Adrenal gland (tissue), 12 donors: ENCODE data around the gene ACE. TPM values are rescaled to one million over a fixed set of nuclear protein-coding genes. Genes with fewer than 3 reads are reported as not detected.

Experiments used
- DNase-seq, 7 donors: peaks; one replicate each; pipeline ENCODE4 v3.0.0-alpha.2; 2019 to 2020
- H3K27ac ChIP-seq, 5 donors: fragments of 200-600 bp; sonication (generic) in 4 of 5; 1 replicate in 3 of 5; 2 replicates in 2 of 5; pipeline versions ENCODE4 v1.5.1 to v1.8.0; 2016 to 2020; ENCODE audit warnings: mild to moderate bottlenecking in 1 of 5
- H3K27me3 ChIP-seq: fragments of 200-600 bp; 2 replicates; pipeline ENCODE4 v1.8.0; 2021
- H3K36me3 ChIP-seq, 2 donors: fragments of 200-600 bp; replicated peaks in 1 of 2; 1 replicate in 1 of 2; 2 replicates in 1 of 2; pipeline versions ENCODE4 v1.5.1 to v1.8.0; 2018 to 2022
- H3K4me1 ChIP-seq, 2 donors: fragments of 200-600 bp; replicated peaks in 1 of 2; 1 replicate in 1 of 2; 2 replicates in 1 of 2; pipeline versions ENCODE4 v1.5.1 to v1.8.0; 2018 to 2021
- H3K4me3 ChIP-seq, 4 donors: fragments of 200-600 bp; sonication (generic) in 3 of 4; one replicate each; pipeline ENCODE4 v1.5.1; 2016 to 2018
- H3K9me3 ChIP-seq, 3 donors: fragments of 200-600 bp; sonication (generic) in 1 of 3; replicated peaks in 1 of 3; 1 replicate in 2 of 3; 2 replicates in 1 of 3; pipeline versions ENCODE4 v1.5.1 to v1.8.0; 2016 to 2021
- POLR2A ChIP-seq, 2 donors: fragments of 450-650 bp; IDR thresholded peaks; one replicate each; pipeline ENCODE4 v1.6.1; 2017; ENCODE audit warnings: antibody characterized with exemption in 2 of 2, mild to moderate bottlenecking in 2 of 2, moderate library complexity in 1 of 2
- WGBS, 4 donors: extraction: QIAGEN DNeasy Blood & Tissue Kit in 2 of 4; methylation state at CpG; one replicate each; pipeline versions ENCODE4 v1.1.5 to v1.1.7; 2013 to 2017; 5-methylcytosine and 5-hydroxymethylcytosine counted together
- intact Hi-C, 2 donors: fragments of 100-400 bp; cut with DNase I; formaldehyde crosslinking; loops; one replicate each; pipeline versions ENCODE4 v1.14.1 to v1.15.0; 2022 to 2023
- polyA plus RNA-seq, 3 donors: library from polyadenylated mRNA; stranded (reverse); fragments of 200-250 nt in 2 of 3; fragments of 350-450 nt in 1 of 3; fragmentation: Illumina TruSeq in 1 of 3; extraction: RNeasy Lipid Tissue Mini Kit (QIAGEN cat#74804) in 1 of 3; gene quantifications; one replicate each; pipeline ENCODE4 v1.2.3, GENCODE V29; 2013 to 2014
- total RNA-seq, 9 donors: library from RNA; depleted of rRNA in 4 of 9; stranded (reverse); fragments of >200 nt in 4 of 9; fragments of 120-200 nt in 1 of 9; fragmentation: NEBNext Ultra II Directional in 1 of 9; extraction: Animal tissue kit (Norgen Biotek cat#: 25700) in 1 of 9; gene quantifications; one replicate each; pipeline versions ENCODE4 v1.1.0 to v1.2.4, GENCODE V29; 2013 to 2023
- TF ChIP-seq, protein P1 (sequence below), 6 experiments: fragments of 450-650 bp in 4 of 6; fragments of 200-600 bp in 2 of 6; sonication (generic) in 1 of 6; IDR thresholded peaks; 1 replicate in 5 of 6; 2 replicates in 1 of 6; pipeline versions ENCODE4 v1.5.1 to v1.8.0; 2016 to 2021; ENCODE audit warnings: antibody characterized with exemption in 6 of 6, mild to moderate bottlenecking in 2 of 6, moderate library complexity in 1 of 6
- donor health status: healthy with polysubstance abuse.
- donor health status: Bipolar disorder and iron deficiency.
- donor health status: DM: yes; HTN: yes; CAD: no.
- donor health status: DM: no; HTN: no; CAD: no.
- donor health status: DM: no; HTN: no; CAD: no.
- donor health status: DM: yes; HTN: yes; CAD: no.

The ACE gene
- total and polyA plus RNA-seq, 12 donors: 0.55 to 49.7 (median 12.2) TPM

DNA sequence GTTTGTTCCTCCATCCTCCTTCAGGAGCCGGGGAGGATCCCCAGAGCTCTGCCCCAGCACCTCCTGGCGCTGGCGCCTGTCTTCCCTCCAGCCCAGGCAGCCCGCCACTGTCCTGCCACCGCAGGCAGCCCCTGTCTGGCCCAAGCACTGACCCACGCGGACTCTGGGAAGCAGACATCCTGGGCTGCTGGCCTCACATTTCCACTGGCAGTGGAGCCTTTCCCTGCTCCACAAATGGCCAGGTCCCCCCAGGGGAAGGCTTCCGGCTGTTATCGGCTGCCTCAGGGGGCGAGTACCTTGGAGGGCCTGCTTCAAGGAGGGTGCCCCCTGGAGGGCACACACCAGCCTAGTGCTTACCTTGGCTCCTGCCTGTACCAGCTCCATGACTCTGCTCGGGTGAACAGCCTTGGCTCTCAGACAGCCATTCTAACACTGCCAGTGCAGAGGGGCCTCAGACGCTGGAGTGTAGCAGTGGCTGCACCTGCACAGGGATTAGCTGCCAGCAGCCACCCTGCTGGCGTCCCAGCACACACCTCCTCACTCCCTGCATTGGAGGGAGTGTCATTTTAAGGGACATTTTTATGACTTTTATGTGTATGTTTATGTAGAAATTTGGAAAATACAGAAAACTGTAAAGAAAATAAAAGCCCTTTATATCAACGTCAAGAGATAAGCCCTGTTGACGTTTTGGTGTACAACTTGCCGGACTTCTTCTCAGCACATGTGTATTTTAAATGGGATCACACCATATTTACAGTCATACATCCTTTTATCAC, 21.0 kb downstream of the ACE start:
- Histone ChIP-seq H3K4me1 (no peaks in the 10 kb centered on the region), H3K27me3 (no peaks in the 10 kb centered on the region), H3K27ac (no peak overlapping the region), H3K9me3 (no peaks in the 10 kb centered on the region), H3K36me3 (no peaks in the 10 kb centered on the region), H3K4me3 (no peak overlapping the region)
- WGBS, 4 donors: 55 to 65% (median 63%) methylated on average over 13 to 16 of the region's 16 CpGs
- TF ChIP-seq, protein P1, sequence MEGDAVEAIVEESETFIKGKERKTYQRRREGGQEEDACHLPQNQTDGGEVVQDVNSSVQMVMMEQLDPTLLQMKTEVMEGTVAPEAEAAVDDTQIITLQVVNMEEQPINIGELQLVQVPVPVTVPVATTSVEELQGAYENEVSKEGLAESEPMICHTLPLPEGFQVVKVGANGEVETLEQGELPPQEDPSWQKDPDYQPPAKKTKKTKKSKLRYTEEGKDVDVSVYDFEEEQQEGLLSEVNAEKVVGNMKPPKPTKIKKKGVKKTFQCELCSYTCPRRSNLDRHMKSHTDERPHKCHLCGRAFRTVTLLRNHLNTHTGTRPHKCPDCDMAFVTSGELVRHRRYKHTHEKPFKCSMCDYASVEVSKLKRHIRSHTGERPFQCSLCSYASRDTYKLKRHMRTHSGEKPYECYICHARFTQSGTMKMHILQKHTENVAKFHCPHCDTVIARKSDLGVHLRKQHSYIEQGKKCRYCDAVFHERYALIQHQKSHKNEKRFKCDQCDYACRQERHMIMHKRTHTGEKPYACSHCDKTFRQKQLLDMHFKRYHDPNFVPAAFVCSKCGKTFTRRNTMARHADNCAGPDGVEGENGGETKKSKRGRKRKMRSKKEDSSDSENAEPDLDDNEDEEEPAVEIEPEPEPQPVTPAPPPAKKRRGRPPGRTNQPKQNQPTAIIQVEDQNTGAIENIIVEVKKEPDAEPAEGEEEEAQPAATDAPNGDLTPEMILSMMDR (IDR thresholded peaks at IDR 0.05): peak in 1 of 6 experiments; percentile 5
- no peak for TF ChIP-seq POLR2A (IDR thresholded peaks at IDR 0.05)
- intact Hi-C loops: no loop called here
- DNase-seq: no peak

DNA sequence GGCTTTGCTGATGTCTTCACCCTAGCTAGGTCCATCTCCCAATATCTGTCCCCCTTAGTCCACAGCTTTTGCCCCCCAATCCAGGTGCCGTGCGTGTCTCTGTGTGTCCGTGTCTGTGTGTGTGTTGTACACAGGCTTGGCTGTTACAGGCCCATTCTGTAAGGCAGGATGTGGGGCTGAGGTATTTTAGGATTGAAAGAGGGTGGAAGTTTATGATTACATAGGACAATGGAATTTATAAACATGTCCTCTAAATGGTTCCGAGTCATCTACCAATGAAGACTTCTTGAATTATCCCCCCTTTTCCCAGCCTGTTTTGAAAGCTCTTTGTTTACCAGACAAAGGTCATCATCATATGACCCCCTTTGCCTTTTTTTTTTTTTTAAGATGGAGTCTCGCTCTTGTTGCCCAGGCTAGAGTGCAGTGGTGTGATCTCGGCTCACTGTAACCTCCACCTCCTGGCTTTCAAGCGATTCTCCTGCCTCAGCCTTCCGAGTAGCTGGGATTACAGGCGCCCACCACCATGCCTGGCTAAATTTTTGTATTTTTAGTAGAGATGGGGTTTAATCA, 21.9 kb downstream of the ACE start:
- 76 to 91% (median 83%) methylated on average over 9 of the region's 9 CpGs for WGBS, 4 donors
- no peak for DNase-seq
- Histone ChIP-seq H3K9me3 (no peaks in the 10 kb centered on the region), H3K27me3 (no peaks in the 10 kb centered on the region), H3K4me3 (no peak overlapping the region), H3K27ac (no peak overlapping the region), H3K4me1 (no peaks in the 10 kb centered on the region), H3K36me3 (no peaks in the 10 kb centered on the region)
- TF ChIP-seq POLR2A (IDR thresholded peaks at IDR 0.05): no peak
- TF ChIP-seq, protein P1 (IDR thresholded peaks at IDR 0.05): no peak
- intact Hi-C loops: no loop called here

DNA sequence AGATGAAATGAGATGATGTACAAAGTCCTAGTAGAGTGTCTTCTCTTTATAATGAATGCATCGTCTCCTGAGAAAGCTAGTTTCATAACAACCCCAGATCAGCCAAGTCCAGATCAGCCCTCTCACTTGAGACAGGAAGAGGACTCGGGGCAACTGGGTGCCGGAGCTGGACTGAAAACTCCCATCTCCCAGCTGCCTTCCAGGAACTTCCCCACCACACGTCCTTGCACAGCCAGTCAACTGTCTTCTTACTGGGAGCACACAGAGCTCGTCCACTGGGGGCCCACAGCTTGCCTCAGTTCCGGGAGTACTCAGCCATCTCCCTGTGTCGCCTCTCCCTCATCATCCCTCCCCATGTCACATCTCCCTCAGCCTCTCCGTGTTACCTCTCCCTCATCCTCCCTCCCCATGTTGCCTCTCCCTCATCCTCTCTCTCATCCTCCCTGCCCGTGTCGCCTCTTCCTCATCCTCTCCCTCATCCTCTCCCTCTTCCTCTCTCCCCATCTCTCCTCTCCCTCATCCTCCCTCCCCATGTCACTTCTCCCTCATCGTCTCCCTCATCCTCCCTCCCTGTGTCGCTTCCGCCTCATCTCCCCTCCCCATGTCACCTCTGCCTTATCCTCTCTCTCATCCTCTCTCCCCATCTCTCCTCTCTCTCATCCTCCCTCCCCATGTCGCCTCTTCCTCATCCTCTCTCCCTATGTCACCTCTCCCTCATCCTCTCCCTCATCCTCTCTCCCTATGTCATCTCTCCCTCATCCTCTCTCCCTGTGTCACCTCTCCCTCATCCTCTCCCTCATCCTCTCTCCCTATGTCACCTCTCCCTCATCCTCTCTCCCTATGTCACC, 23.9 kb downstream of the ACE start:
- intact Hi-C loops: no loop called here
- Histone ChIP-seq H3K4me1 (no peaks in the 10 kb centered on the region), H3K27ac (no peak overlapping the region), H3K27me3 (no peaks in the 10 kb centered on the region), H3K9me3 (no peaks in the 10 kb centered on the region), H3K4me3 (no peak overlapping the region), H3K36me3 (no peaks in the 10 kb centered on the region)
- no peak for DNase-seq
- 48 to 55% (median 52%) methylated on average over 14 of the region's 14 CpGs for WGBS, 4 donors
- TF ChIP-seq POLR2A (IDR thresholded peaks at IDR 0.05): no peak
- TF ChIP-seq, protein P1 (IDR thresholded peaks at IDR 0.05): no peak

DNA sequence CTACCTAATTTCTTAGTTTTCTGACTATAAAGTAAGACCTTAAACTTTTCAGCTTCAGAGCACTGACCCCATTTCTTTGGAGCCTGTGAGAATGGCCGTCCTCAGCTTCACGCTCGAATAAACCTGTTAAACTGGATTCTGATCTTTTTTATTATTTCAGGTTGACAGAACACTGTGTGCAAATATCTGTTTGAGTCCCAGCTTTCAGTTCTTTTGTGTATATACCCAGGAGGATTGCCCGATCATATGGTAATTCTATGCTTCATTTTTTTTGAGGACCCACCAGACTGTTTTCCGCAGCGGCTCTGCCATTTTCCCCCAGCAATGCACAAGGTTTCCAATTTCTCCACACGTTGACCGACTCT, 26.5 kb downstream of the ACE start:
- Histone ChIP-seq H3K27ac (no peak overlapping the region), H3K27me3 (no peaks in the 10 kb centered on the region), H3K4me1 (no peaks in the 10 kb centered on the region), H3K4me3 (no peak overlapping the region), H3K9me3 (no peaks in the 10 kb centered on the region), H3K36me3 (no peaks in the 10 kb centered on the region)
- 72 to 79% (median 79%) methylated on average over 8 of the region's 8 CpGs for WGBS, 4 donors
- intact Hi-C loops: no loop called here
- no peak for DNase-seq
- no peak for TF ChIP-seq POLR2A (IDR thresholded peaks at IDR 0.05)
- TF ChIP-seq, protein P1 (IDR thresholded peaks at IDR 0.05): no peak
